ENCODE results near the gene SERPINB1.
A peak's percentile ranks its signal among the peaks of the same experiment; 100 is the strongest.
"Not testable (repeated sequence)": the region's sequence is repeated elsewhere in the genome, so short reads cannot be mapped to it uniquely, and the experiment has no call there.

Gene SERPINB1

GRCh38 chr6:2810092-2810671 is 31.5 kb downstream of the SERPINB1 start:
- DNase-seq = peak; percentile 14

- DNase-seq = no peak
These were observed 32.6 kb downstream of the SERPINB1 start for GRCh38 chr6:2809015-2809414.

- DNase-seq = no peak
These were observed 34.1 kb downstream of the SERPINB1 start for GRCh38 chr6:2807342-2808090.

- no peak for DNase-seq
These were observed 35.0 kb downstream of the SERPINB1 start for GRCh38 chr6:2806644-2807043.

GRCh38 chr6:2805031-2805430 is 36.6 kb downstream of the SERPINB1 start:
- DNase-seq = no peak

GRCh38 chr6:2804516-2804915 is 37.1 kb downstream of the SERPINB1 start:
- no peak for DNase-seq

GRCh38 chr6:2803731-2804429 is 37.8 kb downstream of the SERPINB1 start:
- DNase-seq = no peak

- DNase-seq = no peak
These were observed 39.1 kb downstream of the SERPINB1 start for GRCh38 chr6:2802521-2803060.

GRCh38 chr6:2801687-2802086 is 40.0 kb downstream of the SERPINB1 start:
- DNase-seq = not testable (repeated sequence)

- no peak for DNase-seq
These were observed 40.9 kb downstream of the SERPINB1 start for GRCh38 chr6:2800552-2801316.

- no peak for DNase-seq
These were observed 41.6 kb downstream of the SERPINB1 start for GRCh38 chr6:2799936-2800527.

GRCh38 chr6:2798586-2799134 is 43.0 kb downstream of the SERPINB1 start:
- no peak for DNase-seq

- no peak for DNase-seq
These were observed 44.1 kb downstream of the SERPINB1 start for GRCh38 chr6:2797564-2798031.

GRCh38 chr6:2796861-2797260 is 44.8 kb downstream of the SERPINB1 start:
- DNase-seq = no peak

GRCh38 chr6:2795956-2796355 is 45.7 kb downstream of the SERPINB1 start:
- DNase-seq = no peak

- DNase-seq = no peak
These were observed 46.5 kb downstream of the SERPINB1 start for GRCh38 chr6:2795162-2795561.

GRCh38 chr6:2794171-2794730 is 47.4 kb downstream of the SERPINB1 start:
- DNase-seq = no peak

GRCh38 chr6:2793534-2794151 is 48.0 kb downstream of the SERPINB1 start:
- DNase-seq = no peak

- DNase-seq = no peak
These were observed 49.1 kb downstream of the SERPINB1 start for GRCh38 chr6:2792330-2793110.

- no peak for DNase-seq
These were observed 50.2 kb downstream of the SERPINB1 start for GRCh38 chr6:2791450-2791974.

All from KG1 (cell line).